ENCODE measurements around the gene MYL5. TPM values are rescaled to one million over a fixed set of nuclear protein-coding genes. Genes with fewer than 3 reads are reported as not detected.
"Not testable (repeated sequence)": the region's sequence is repeated elsewhere in the genome, so short reads cannot be mapped to it uniquely, and the experiment has no call there.

The MYL5 gene
- total RNA-seq, 1 donor from 2014 or later: 1.1 TPM

DNA sequence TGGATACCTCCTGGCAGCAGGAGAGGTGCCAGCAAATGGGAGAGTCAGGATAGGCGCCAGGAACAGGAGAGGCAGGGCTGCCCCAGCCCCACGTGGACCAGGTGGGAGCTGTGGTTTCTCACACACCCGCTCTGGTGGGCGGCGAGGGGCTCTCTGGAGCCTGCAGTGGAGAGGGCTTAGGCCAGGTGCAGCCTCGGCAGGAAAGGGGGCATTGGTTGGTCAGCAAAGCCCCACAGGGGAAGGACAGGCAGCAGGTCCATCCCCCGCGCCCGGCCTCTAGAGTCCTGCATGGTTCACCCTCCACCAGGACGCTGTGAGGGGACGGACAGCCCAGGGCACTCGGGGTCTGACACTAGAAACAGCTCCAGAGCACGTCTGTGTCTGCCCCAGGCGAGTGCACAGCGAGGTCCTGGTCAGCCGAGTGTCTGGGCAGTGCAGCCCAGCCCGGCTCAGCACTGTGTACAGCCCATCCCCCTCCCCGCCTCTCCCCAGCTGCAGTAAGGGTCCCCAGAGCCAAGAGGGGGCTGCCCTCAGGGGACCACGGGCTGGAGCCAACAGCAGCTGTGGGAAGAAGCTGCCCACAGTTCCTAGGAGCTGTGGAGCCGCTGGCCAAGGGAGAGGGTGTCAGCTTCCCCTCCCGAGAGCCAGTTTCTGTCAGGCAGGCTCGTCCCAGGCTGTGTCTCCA lies 8.4 kb upstream of the MYL5 start:
- H3K27ac ChIP-seq: no peak overlapping the region
- no peak overlapping the region for H3K4me3 ChIP-seq
- intact Hi-C loops (cut with DNase I): no loop called here
- H3K4me1 ChIP-seq: no peaks in the 10 kb centered on the region
- no peaks in the 10 kb centered on the region for H3K9me3 ChIP-seq
- no peak for DNase-seq (ENCODE audit: low spot score in 2 of 2)
- no peaks in the 10 kb centered on the region for H3K27me3 ChIP-seq
- H3K36me3 ChIP-seq: peaks cover 0 to 3% of the 10 kb centered on the region in 2 donors
- TF ChIP-seq, protein P1, sequence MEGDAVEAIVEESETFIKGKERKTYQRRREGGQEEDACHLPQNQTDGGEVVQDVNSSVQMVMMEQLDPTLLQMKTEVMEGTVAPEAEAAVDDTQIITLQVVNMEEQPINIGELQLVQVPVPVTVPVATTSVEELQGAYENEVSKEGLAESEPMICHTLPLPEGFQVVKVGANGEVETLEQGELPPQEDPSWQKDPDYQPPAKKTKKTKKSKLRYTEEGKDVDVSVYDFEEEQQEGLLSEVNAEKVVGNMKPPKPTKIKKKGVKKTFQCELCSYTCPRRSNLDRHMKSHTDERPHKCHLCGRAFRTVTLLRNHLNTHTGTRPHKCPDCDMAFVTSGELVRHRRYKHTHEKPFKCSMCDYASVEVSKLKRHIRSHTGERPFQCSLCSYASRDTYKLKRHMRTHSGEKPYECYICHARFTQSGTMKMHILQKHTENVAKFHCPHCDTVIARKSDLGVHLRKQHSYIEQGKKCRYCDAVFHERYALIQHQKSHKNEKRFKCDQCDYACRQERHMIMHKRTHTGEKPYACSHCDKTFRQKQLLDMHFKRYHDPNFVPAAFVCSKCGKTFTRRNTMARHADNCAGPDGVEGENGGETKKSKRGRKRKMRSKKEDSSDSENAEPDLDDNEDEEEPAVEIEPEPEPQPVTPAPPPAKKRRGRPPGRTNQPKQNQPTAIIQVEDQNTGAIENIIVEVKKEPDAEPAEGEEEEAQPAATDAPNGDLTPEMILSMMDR (IDR thresholded peaks at IDR 0.05): no peak

DNA sequence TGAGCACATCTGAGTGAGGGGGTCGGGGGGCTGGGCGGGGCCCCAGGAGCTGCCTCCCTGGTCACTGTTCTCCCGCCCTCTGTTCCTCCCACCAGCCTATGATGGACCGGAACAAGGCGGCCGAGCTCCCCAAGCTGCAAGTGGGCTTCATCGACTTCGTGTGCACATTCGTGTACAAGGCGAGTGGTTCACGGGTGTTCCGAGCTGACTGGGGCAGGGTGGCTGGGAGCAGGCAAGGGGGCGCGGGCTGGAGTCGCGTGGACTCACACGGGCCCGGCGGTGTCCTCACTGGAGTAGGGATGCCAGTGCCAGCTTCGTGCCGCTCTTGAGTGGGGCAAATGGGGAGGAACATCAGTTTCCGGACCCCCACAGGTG lies 7.9 kb upstream of the MYL5 start:
- TF ChIP-seq, protein P1 (IDR thresholded peaks at IDR 0.05): no peak
- no peak for DNase-seq (ENCODE audit: low spot score in 2 of 2)
- intact Hi-C loops (cut with DNase I): no loop called here

DNA sequence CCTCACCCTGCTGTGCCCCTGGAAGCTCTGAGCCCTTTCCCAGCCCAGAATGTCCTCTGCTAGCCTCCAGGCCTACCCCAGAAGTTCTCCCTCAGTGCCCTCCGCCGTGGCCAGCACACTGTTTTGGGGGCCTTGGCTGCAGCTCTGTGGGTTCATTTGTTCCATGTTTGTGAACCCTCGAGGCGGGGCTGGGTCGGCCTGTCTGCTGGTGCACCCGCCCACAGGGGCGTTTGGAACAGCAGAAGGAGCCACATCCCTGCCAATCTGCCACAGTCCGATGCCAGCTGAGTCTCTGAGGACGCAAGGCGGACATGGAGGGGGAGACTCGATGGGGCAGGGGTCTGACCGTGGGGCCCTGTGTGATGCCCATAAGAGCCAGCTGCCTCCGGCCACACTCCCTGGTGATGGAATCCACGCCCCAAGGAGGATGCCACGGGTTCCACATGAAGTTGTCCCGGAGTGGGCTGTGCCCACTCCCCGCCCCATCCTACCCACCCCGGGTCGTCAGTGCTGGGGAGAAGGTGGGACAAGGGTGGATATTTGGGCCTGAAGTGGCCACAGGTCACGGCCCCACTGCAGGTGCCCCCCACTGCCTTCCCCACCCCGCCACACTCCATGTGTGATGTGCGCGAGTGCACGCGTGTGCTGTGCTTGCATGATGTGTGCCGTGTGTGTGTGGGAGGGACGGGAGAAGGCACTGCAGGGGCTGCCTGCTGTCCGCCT lies 7.4 kb upstream of the MYL5 start:
- Histone ChIP-seq H3K4me3 (no peak overlapping the region), H3K36me3 (peaks cover 10 to 13% of the 10 kb centered on the region in 2 donors), H3K27me3 (no peaks in the 10 kb centered on the region), H3K27ac (no peak overlapping the region), H3K9me3 (no peaks in the 10 kb centered on the region), H3K4me1 (no peaks in the 10 kb centered on the region)
- intact Hi-C loops (cut with DNase I): no loop called here
- DNase-seq (ENCODE audit: low spot score in 2 of 2): no peak
- TF ChIP-seq, protein P1 (IDR thresholded peaks at IDR 0.05): no peak

More for the DNA sequence above, 7.9 kb upstream of the MYL5 start:
- Histone ChIP-seq H3K36me3 (peaks cover 4 to 8% of the 10 kb centered on the region in 2 donors), H3K27ac (no peak overlapping the region), H3K27me3 (no peaks in the 10 kb centered on the region), H3K4me3 (no peak overlapping the region), H3K9me3 (no peaks in the 10 kb centered on the region), H3K4me1 (no peaks in the 10 kb centered on the region)

DNA sequence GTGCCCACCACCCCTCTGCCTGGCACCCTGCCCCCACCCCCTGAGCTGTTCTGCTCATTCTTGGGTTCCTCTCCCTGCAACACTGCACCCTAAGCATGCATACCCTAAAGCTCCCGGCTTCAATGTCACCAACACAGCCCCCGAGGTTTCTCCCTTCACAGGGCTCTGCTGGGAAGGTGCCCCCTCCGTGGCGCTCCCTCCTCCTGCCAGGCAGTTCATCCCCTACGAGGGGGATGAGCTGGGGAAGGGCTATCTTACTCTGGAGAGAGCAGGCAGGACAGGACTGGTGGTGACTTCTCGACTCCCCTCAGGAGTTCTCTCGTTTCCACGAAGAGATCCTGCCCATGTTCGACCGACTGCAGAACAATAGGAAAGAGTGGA lies 6.8 kb upstream of the MYL5 start:
- TF ChIP-seq, protein P1 (IDR thresholded peaks at IDR 0.05): no peak
- DNase-seq (ENCODE audit: low spot score in 2 of 2): no peak
- Histone ChIP-seq H3K4me1 (no peaks in the 10 kb centered on the region), H3K36me3 (peaks cover 14 to 18% of the 10 kb centered on the region in 2 donors), H3K27ac (no peak overlapping the region), H3K9me3 (no peaks in the 10 kb centered on the region), H3K27me3 (no peaks in the 10 kb centered on the region), H3K4me3 (no peak overlapping the region)
- intact Hi-C loops (cut with DNase I): no loop called here

DNA sequence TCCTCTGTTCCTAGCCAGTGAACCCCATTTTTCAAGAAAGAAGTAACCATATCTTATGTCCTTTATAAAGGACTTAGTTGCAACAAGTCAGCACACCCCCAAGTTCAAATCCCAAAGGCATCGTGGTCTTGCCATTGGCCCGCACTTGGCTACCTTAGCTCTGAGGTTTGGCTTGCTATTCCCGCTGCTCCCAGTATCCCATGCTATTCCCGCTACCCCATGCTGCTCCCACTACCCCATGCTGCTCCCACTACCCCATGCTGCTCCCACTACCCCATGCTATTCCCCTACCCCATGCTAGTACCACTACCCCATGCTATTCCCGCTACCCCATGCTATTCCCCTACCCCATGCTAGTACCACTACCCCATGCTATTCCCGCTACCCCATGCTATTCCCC lies 6.1 kb upstream of the MYL5 start:
- H3K4me1 ChIP-seq; H3K4me3 ChIP-seq; H3K27ac ChIP-seq; DNase-seq (ENCODE audit: low spot score in 2 of 2); intact Hi-C loops (cut with DNase I); H3K27me3 ChIP-seq; H3K9me3 ChIP-seq: not testable (repeated sequence)
- H3K36me3 ChIP-seq: peaks cover 18 to 20% of the 10 kb centered on the region in 2 donors

DNA sequence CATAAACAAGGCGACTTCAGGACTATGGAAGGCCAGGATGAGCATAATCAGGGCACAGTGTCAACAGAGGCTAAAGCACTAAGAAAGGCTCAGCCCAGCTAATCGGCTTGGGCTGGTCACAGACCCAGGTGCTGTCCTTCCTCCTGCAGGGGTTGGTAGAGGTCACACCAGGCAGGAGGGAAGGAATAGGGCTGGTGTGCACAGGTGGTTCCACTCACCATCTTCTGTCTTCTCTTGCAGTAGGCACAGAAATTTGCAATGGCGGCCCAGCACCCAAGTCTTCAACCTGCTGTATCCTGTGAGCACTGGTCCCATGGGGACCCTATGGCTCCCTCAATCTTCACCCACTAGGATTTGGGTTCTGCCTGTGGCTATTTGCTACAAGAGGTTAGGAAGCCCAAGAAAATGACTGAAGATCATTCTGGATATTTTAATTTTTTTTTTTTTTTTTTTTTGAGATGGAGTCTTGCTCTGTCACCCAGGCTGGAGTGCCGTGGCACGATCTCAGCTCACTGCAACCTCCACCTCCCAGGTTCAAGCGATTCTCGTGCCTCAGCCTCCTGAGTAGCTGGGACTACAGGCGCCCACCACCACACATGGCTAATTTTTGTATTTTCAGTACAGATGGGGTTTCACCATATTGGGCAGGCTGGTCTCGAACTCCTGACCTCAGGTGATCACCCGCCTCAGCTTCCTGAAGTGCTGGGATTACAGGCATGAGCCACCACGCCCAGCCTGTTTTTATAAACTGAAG lies 4.4 kb upstream of the MYL5 start:
- not testable (repeated sequence) for H3K4me3 ChIP-seq; H3K27me3 ChIP-seq; H3K4me1 ChIP-seq; H3K27ac ChIP-seq; H3K9me3 ChIP-seq; DNase-seq (ENCODE audit: low spot score in 2 of 2)
- peaks cover 18 to 20% of the 10 kb centered on the region in 2 donors for H3K36me3 ChIP-seq
- intact Hi-C loops (cut with DNase I): loop anchor here (5.0 to 10.0 kb wide), 2 partner anchors 333 to 1045 kb away; partner anchors contain the start of genes SLBP and ZNF141

All from ascending aorta (tissue), 2 donors.